GM10266 (cell line): ENCODE data around the gene DPH6.

Source experiments
- DNase-seq: peaks from one replicate; pipeline ENCODE4 v3.0.0; 2012; ENCODE audit errors: extremely low spot score
- CTCF ChIP-seq: IDR thresholded peaks from 2 replicates; pipeline ENCODE4 v1.5.1; 2012; ENCODE audit warnings: mild to moderate bottlenecking, low read depth; ENCODE audit not compliant: control insufficient read depth, insufficient read depth; ENCODE audit errors: missing control alignments

The DPH6 gene

GRCh38 chr15:35557012-35557411 lies 11.0 kb upstream of the DPH6 start:
- no peak for DNase-seq
- TF ChIP-seq CTCF: no peak

GRCh38 chr15:35555244-35555643 lies 9.3 kb upstream of the DPH6 start:
- no peak for TF ChIP-seq CTCF
- no peak for DNase-seq

GRCh38 chr15:35550957-35551356 lies 5.0 kb upstream of the DPH6 start:
- TF ChIP-seq CTCF: no peak
- no peak for DNase-seq

- TF ChIP-seq CTCF: no peak
- no peak for DNase-seq
These were observed 3.6 kb upstream of the DPH6 start for GRCh38 chr15:35549567-35549966.

GRCh38 chr15:35548435-35548834 lies 2.5 kb upstream of the DPH6 start:
- TF ChIP-seq CTCF: no peak
- no peak for DNase-seq

GRCh38 chr15:35547775-35548364 lies 1.9 kb upstream of the DPH6 start:
- no peak for TF ChIP-seq CTCF
- DNase-seq: no peak

GRCh38 chr15:35546511-35547381 lies 781 bp upstream of the DPH6 start:
- no peak for TF ChIP-seq CTCF

More at GRCh38 chr15:35546511-35547381, 781 bp upstream of the DPH6 start:
- DNase-seq: no peak
